ENCODE measurements around the gene PDLIM4.

DNA sequence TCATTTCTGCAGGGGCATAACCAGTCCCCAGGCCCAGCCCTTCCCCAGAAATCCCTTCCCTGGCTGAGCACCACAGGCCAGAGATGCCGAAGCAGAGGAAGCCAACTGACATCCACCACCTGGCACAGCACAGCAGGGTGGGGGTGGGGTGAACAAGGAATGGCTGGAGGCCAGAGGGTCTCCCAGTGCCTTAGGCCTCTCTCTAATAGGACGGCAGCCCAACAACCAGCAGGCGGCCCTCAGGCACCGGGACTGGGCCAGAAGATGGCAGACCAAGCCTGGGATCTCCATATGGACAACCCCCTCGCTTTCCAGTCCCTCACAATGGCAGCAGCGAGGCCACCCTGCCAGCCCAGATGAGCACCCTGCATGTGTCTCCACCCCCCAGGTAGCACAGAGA, 13.2 kb downstream of the PDLIM4 start:
- TF ChIP-seq, protein P1, sequence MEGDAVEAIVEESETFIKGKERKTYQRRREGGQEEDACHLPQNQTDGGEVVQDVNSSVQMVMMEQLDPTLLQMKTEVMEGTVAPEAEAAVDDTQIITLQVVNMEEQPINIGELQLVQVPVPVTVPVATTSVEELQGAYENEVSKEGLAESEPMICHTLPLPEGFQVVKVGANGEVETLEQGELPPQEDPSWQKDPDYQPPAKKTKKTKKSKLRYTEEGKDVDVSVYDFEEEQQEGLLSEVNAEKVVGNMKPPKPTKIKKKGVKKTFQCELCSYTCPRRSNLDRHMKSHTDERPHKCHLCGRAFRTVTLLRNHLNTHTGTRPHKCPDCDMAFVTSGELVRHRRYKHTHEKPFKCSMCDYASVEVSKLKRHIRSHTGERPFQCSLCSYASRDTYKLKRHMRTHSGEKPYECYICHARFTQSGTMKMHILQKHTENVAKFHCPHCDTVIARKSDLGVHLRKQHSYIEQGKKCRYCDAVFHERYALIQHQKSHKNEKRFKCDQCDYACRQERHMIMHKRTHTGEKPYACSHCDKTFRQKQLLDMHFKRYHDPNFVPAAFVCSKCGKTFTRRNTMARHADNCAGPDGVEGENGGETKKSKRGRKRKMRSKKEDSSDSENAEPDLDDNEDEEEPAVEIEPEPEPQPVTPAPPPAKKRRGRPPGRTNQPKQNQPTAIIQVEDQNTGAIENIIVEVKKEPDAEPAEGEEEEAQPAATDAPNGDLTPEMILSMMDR (IDR thresholded peaks at IDR 0.05; ENCODE audit: low read depth, low read length, poor library complexity, severe bottlenecking), result no peak
- TF ChIP-seq EZH2phosphoT487 (IDR thresholded peaks at IDR 0.05; ENCODE audit: borderline replicate concordance, low read length), result no peak
